GM21515 (cell line): Measurements from ENCODE around the gene PCDHA8.
"Not testable (repeated sequence)": the region's sequence is repeated elsewhere in the genome, so short reads cannot be mapped to it uniquely, and the experiment has no call there.

Experiments
- ATAC-seq: cut with Tn5 transposase; IDR thresholded peaks from one replicate; pipeline ENCODE4 v1.9.1; 2021; ENCODE audit not compliant: unreplicated experiment

The PCDHA8 gene

DNA sequence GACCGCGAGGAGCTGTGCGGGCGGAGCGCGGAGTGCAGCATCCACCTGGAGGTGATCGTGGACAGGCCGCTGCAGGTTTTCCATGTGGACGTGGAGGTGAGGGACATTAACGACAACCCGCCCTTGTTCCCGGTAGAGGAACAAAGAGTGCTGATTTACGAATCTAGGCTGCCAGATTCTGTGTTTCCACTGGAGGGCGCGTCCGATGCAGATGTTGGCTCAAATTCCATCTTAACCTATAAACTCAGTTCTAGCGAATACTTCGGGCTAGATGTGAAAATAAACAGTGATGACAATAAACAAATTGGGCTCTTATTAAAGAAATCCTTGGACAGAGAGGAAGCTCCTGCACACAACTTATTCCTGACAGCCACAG is 12.6 kb upstream of the PCDHA8 start:
- no peak for ATAC-seq

DNA sequence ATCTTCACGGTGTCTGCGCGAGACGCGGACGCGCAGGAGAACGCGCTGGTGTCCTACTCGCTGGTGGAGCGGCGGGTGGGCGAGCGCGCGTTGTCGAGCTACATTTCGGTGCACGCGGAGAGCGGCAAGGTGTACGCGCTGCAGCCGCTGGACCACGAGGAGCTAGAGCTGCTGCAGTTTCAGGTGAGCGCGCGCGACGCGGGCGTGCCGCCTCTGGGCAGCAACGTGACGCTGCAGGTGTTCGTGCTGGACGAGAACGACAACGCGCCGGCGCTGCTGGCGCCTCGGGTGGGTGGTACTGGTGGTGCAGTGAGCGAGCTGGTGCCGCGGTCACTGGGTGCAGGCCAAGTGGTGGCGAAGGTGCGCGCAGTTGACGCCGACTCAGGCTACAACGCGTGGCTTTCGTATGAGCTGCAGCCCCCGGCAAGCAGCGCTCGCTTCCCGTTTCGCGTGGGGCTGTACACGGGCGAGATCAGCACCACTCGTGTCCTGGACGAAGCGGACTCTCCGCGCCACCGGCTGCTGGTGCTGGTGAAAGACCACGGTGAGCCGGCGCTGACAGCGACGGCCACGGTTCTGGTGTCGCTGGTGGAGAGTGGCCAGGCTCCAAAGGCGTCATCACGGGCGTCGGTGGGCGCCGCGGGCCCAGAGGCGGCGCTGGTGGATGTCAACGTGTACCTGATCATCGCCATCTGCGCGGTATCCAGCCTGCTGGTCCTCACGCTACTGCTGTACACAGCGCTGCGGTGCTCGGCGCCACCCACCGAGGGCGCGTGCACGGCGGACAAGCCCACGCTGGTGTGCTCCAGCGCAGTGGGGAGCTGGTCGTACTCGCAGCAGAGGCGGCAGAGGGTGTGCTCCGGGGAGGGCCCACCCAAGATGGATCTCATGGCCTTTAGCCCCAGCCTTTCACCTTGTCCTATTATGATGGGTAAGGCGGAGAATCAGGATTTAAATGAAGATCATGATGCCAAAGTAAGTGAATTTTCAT is 11.2 kb upstream of the PCDHA8 start:
- not testable (repeated sequence) for ATAC-seq

DNA sequence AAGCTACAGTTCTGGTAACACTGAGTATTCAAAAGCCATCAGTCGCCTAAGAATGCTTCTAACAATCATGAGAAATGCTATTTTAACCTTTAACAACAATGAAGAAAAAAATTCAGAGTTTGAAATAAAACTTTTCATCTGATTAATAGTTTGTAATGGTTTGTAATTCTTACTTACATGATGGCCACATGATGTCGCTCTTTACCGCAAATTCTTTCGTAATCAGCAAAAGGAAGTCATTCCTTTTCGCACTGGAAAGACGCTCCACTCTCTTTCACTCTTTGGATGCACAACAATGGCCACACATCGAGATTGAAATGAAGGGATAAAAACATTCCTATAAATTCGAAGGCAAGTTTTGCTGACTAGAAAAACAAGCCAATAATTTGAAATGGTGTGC is 7.0 kb upstream of the PCDHA8 start, which contains the start of gene PCDHA7:
PCDHA7 (plus strand) TSS at position 277 of the 400 bp plus-strand sequence; CDS start at position 392, 115 bp downstream.
- no peak for ATAC-seq

DNA sequence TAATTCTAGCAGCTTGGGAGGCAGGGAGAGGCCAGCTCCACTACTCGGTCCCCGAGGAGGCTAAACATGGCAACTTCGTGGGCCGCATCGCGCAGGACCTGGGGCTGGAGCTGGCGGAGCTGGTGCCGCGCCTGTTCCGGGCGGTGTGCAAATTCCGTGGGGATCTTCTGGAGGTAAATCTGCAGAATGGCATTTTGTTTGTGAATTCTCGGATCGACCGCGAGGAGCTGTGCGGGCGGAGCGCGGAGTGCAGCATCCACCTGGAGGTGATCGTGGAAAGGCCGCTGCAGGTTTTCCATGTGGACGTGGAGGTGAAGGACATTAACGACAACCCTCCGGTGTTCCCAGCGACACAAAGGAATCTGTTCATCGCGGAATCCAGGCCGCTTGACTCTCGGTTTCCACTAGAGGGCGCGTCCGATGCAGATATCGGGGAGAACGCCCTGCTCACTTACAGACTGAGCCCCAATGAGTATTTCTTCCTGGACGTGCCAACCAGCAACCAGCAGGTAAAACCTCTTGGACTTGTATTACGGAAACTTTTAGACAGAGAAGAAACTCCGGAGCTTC is 6.5 kb upstream of the PCDHA8 start:
- ATAC-seq: not testable (repeated sequence)

DNA sequence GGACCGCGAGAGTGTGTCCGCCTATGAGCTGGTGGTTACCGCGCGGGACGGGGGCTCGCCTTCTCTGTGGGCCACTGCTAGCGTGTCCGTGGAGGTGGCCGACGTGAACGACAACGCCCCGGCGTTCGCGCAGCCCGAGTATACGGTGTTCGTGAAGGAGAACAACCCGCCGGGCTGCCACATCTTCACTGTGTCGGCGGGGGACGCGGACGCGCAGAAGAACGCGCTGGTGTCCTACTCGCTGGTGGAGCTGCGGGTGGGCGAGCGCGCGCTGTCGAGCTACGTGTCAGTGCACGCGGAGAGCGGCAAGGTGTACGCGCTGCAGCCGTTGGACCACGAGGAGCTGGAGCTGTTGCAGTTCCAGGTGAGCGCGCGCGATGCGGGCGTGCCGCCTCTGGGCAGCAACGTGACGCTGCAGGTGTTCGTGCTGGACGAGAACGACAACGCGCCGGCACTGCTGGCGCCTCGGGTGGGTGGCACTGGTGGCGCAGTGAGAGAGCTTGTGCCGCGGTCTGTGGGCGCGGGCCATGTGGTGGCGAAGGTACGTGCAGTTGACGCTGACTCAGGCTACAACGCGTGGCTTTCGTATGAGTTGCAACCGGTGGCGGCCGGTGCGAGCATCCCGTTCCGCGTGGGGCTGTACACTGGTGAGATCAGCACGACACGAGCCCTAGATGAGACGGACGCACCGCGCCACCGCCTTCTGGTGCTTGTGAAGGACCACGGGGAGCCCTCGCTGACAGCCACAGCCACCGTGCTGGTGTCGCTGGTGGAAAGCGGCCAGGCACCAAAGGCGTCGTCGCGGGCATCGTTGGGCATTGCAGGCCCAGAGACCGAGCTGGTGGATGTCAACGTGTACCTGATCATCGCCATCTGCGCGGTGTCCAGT is 5.1 kb upstream of the PCDHA8 start:
- no peak for ATAC-seq

DNA sequence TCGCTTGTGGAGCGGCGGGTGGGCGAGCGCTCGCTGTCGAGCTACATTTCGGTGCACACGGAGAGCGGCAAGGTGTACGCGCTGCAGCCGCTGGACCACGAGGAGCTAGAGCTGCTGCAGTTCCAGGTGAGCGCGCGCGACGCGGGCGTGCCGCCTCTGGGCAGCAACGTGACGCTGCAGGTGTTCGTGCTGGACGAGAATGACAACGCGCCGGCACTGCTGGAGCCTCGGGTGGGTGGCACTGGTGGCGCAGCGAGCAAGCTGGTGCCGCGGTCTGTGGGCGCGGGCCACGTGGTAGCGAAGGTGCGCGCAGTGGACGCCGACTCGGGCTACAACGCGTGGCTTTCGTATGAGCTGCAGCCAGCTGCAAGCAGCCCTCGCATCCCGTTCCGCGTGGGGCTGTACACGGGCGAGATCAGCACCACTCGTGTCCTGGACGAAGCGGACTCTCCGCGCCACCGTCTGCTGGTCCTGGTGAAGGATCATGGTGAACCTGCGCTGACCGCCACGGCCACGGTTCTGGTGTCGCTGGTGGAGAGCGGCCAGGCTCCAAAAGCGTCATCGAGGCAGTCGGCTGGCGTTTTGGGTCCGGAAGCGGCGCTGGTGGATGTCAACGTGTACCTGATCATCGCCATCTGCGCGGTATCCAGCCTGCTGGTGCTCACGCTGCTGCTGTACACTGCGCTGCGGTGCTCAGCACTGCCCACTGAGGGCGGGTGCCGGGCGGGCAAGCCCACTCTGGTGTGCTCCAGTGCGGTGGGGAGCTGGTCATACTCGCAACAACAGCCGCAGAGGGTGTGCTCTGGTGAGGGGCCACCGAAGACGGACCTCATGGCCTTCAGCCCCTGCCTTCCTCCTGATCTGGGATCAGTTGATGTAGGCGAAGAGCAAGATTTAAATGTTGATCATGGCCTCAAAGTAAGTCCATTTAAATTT is 2.1 kb downstream of the PCDHA8 start:
- ATAC-seq: no peak

DNA sequence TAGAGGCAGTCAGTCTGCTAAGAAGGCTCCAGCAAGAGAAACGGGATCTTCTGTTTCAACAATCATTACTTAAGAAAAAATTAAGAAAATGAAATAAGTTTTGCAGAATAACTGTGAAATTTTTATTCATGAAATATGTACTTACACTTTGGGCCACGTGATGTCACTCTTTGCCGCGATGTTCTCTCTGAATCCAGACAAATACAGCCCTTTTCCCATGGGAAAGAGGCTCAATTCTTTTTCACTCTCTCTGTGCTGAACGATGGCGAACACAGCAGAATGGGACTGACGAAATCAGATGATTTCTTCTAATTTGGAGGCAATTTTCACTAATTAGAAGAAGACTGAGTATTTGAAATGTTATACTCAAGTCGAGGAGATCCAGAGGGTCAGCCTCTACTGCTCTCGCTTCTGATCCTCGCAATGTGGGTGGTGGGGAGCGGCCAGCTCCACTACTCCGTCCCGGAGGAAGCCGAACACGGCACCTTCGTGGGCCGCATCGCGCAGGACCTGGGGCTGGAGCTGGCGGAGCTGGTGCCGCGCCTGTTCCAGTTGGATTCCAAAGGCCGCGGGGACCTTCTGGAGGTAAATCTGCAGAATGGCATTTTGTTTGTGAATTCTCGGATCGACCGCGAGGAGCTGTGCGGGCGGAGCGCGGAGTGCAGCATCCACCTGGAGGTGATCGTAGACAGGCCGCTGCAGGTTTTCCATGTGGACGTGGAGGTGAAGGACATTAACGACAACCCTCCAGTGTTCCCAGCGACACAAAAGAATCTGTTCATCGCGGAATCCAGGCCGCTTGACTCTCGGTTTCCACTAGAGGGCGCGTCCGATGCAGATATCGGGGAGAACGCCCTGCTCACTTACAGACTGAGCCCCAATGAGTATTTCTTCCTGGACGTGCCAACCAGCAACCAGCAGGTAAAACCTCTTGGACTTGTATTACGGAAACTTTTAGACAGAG is 7.4 kb downstream of the PCDHA8 start, which contains the start of gene PCDHA9:
PCDHA9 (plus strand) TSS at position 244 of the 964 bp plus-strand sequence; CDS start at position 358, 114 bp downstream.
- ATAC-seq: not testable (repeated sequence)

DNA sequence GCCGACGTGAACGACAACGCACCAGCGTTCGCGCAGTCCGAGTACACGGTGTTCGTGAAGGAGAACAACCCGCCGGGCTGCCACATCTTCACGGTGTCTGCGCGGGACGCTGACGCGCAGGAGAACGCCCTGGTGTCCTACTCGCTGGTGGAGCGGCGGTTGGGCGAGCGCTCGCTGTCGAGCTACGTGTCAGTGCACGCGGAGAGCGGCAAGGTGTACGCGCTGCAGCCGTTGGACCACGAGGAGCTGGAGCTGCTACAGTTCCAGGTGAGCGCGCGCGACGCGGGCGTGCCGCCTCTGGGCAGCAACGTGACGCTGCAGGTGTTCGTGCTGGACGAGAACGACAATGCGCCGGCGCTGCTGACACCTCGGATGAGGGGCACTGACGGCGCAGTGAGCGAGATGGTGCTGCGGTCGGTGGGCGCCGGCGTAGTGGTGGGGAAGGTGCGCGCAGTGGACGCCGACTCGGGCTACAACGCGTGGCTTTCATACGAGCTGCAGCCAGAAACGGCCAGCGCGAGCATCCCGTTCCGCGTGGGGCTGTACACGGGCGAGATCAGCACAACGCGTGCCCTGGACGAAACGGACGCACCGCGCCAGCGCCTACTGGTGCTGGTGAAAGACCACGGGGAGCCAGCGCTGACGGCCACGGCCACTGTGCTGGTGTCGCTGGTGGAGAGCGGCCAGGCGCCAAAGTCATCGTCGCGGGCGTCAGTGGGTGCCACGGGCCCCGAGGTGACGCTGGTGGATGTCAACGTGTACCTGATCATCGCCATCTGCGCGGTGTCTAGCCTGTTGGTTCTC is 9.0 kb downstream of the PCDHA8 start:
- ATAC-seq: not testable (repeated sequence)

DNA sequence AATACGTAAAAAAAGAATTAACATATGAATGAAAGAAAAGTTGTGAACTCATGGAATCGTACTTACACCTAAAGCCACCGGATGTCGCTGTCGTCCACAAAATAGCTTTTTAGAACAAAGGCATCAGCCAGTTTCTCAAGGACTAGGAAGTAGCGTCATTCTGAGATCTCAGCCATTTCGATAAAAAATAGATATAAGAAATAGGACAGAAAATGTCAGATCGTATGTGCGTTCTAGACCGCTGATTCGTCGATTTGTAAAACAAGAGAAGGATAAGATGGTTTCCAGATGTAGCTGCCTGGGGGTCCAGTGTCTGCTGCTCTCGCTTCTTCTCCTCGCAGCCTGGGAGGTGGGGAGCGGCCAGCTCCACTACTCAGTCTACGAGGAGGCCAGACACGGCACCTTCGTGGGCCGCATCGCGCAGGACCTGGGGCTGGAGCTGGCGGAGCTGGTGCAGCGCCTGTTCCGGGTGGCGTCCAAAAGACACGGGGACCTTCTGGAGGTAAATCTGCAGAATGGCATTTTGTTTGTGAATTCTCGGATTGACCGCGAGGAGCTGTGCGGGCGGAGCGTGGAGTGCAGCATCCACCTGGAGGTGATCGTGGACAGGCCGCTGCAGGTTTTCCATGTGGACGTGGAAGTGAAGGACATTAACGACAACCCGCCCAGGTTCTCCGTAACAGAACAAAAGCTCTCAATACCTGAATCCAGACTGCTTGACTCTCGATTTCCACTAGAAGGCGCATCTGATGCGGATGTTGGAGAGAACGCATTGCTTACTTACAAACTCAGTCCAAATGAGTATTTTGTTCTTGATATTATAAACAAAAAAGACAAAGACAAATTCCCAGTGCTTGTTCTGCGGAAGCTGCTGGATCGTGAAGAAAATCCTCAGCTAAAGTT is 15.0 kb downstream of the PCDHA8 start, which contains the start of gene PCDHA10:
PCDHA10 (plus strand) TSS at position 126 of the 903 bp plus-strand sequence; CDS start at position 278, 152 bp downstream.
- ATAC-seq: no peak

DNA sequence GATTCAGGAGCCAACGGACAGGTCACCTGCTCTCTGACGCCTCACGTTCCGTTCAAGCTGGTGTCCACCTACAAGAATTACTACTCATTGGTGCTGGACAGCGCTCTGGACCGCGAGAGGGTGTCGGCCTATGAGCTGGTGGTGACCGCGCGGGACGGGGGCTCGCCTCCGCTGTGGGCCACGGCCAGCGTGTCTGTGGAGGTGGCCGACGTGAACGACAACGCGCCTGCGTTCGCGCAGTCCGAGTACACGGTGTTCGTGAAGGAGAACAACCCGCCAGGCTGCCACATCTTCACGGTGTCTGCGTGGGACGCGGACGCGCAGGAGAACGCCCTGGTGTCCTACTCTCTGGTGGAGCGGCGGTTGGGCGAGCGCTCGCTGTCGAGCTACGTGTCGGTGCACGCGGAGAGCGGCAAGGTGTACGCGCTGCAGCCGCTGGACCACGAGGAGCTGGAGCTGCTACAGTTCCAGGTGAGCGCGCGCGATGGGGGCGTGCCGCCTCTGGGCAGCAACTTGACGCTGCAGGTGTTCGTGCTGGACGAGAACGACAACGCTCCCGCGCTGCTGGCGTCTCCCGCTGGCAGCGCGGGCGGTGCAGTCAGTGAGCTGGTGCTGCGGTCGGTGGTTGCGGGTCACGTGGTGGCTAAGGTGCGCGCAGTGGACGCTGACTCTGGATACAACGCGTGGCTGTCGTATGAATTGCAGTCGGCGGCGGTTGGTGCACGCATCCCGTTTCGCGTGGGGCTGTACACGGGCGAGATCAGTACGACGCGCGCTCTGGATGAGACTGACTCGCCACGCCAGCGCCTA is 16.4 kb downstream of the PCDHA8 start:
- no peak for ATAC-seq

DNA sequence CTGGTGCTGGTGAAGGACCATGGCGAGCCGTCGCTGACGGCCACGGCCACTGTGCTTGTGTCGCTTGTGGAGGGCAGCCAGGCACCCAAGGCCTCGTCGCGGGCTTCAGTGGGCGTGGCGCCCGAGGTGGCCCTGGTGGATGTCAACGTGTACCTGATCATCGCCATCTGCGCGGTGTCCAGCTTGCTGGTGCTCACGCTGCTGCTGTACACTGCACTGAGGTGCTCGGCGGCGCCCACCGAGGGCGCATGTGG is 16.9 kb downstream of the PCDHA8 start:
- ATAC-seq: no peak

DNA sequence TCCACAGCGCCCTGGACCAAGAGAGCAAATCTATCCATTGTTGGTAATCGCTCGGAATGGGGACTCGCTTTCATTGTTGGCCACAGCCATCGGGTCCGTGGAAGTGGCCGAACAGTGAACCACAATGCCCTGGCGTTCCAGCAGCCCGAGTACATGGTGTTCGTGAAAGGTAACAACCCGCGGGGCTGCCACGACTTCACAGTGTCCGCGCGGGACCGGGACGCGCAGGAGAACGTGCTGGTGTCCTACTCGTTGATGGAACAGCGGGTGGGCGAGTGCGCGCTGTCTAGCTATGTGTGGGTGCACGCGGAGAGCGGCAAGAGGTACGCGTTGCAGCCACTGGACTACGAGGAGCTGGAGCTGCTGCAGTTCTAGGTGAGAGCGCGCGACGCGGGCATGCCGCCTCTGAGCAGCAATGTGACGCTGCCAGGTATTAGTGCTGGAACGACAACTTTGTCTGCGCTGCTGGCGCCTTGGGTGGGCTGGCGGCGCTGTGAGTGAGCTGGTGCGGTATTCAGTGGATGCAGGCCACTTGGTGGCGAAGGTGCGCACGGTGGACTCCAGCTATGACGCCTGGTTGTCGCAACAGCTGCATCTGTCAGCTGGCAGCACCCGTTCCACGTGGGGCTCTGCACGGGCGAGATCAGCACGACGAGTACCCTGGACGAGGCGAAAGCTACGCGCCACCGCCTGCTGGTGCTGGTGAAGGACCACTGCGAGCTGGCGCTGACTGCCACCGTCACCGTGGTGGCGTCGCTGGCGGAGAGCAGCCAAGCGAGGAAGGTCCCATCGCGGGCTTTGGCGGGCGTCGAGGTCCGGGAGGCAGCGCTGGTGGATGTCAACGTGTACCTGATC is 21.7 kb downstream of the PCDHA8 start:
- no peak for ATAC-seq

DNA sequence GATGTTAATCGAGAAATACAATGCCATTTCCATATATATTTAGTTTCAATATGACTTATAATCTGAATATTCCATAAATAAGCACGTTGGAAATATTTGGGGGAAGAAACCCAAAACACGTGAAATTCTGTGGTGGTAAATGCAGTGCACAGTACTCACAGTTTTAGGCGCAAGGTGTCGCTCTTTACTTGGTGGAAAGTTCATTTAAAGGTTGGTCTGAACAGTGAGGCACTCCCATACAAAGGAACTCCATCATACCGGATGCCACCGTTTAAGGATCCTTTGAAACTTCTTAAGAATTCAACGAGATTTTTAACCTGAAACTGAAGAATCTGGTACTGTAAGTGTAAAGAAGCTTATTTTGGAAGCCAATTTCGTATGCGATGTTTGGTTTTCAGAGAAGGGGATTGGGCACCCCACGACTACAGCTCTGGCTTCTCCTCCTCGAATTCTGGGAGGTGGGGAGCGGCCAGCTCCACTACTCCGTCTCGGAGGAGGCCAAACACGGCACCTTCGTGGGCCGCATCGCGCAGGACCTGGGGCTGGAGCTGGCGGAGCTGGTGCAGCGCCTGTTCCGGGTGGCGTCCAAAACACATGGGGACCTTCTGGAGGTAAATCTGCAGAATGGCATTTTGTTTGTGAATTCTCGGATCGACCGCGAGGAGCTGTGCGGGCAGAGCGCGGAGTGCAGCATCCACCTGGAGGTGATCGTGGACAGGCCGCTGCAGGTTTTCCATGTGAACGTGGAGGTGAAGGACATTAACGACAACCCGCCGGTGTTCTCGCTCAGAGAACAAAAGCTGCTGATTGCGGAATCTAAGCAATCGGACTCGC is 28.0 kb downstream of the PCDHA8 start, which contains the start of gene PCDHA11:
PCDHA11 (plus strand) TSS at position 237 of the 834 bp plus-strand sequence; CDS start at position 384, 147 bp downstream.
- no peak for ATAC-seq

DNA sequence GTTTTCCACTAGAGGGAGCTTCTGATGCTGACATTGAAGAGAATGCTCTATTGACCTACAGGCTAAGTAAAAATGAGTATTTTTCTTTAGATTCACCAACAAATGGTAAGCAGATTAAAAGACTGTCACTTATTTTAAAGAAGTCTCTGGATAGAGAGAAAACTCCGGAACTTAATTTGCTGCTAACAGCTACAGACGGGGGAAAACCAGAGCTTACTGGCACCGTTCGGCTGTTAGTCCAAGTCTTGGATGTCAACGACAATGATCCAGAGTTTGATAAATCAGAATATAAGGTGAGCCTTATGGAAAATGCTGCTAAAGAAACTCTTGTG is 28.5 kb downstream of the PCDHA8 start:
- no peak for ATAC-seq
